GM12865 (cell line): ENCODE data around the gene VTI1A.

Source experiments
- DNase-seq: peaks from one replicate; pipeline ENCODE4 v3.0.0; 2010; ENCODE audit warnings: low read depth
- H3K4me3 ChIP-seq: 2 replicates; pipeline ENCODE4 v1.5.1; 2011; ENCODE audit warnings: mild to moderate bottlenecking, low read depth, low read length, control low read depth
- CTCF ChIP-seq: IDR thresholded peaks from 2 replicates; pipeline ENCODE4 v1.5.1; 2011; ENCODE audit warnings: low read length, control low read depth, low read depth, inconsistent platforms; ENCODE audit not compliant: insufficient read depth; ENCODE audit errors: missing control alignments

The VTI1A gene

GRCh38 chr10:112848228-112848627 lies 401.2 kb downstream of the VTI1A start:
- H3K4me3 ChIP-seq, result no peak overlapping the region
- no peak for TF ChIP-seq CTCF
- DNase-seq, result no peak

- no peak overlapping the region for H3K4me3 ChIP-seq
- no peak for DNase-seq
- TF ChIP-seq CTCF, result no peak
These were observed 401.9 kb downstream of the VTI1A start for GRCh38 chr10:112848868-112849430.

GRCh38 chr10:112849546-112849945 lies 402.5 kb downstream of the VTI1A start:
- TF ChIP-seq CTCF, result no peak
- DNase-seq, result no peak
- no peak overlapping the region for H3K4me3 ChIP-seq

- no peak for TF ChIP-seq CTCF
- no peak overlapping the region for H3K4me3 ChIP-seq
These were observed 404.2 kb downstream of the VTI1A start for GRCh38 chr10:112851181-112851580.

GRCh38 chr10:112851588-112852211 lies 404.7 kb downstream of the VTI1A start:
- H3K4me3 ChIP-seq, result no peak overlapping the region
- TF ChIP-seq CTCF, result no peak
- no peak for DNase-seq

More at GRCh38 chr10:112851181-112851580, 404.2 kb downstream of the VTI1A start:
- DNase-seq, result no peak

GRCh38 chr10:112852306-112852705 lies 405.3 kb downstream of the VTI1A start:
- no peak for DNase-seq

More at GRCh38 chr10:112852306-112852705, 405.3 kb downstream of the VTI1A start:
- no peak overlapping the region for H3K4me3 ChIP-seq
- no peak for TF ChIP-seq CTCF
